Ishikawa (cell line): Measurements from ENCODE around the gene SORCS3.

Experiments
- CEBPB ChIP-seq: IDR thresholded peaks from 2 replicates; pipeline ENCODE4 v1.6.1; 2012
- CREB1 ChIP-seq: IDR thresholded peaks from 2 replicates; pipeline ENCODE4 v1.6.1; 2012; ENCODE audit warnings: low read depth
- EGR1 ChIP-seq: IDR thresholded peaks from 2 replicates; pipeline ENCODE4 v1.6.1; 2012
- EP300 ChIP-seq: IDR thresholded peaks from 2 replicates; pipeline ENCODE4 v1.6.1; 2012; ENCODE audit warnings: borderline replicate concordance
- FOXM1 ChIP-seq: IDR thresholded peaks from 2 replicates; pipeline ENCODE4 v1.6.1; 2012; ENCODE audit warnings: low read depth, borderline replicate concordance
- MAX ChIP-seq: IDR thresholded peaks from 2 replicates; pipeline ENCODE4 v1.6.1; 2012
- NFIC ChIP-seq: IDR thresholded peaks from 2 replicates; pipeline ENCODE4 v1.6.1; 2012
- RAD21 ChIP-seq: IDR thresholded peaks from 2 replicates; pipeline ENCODE4 v1.6.1; 2012; ENCODE audit warnings: low read depth
- REST ChIP-seq: IDR thresholded peaks from 2 replicates; pipeline ENCODE4 v1.6.1; 2012; ENCODE audit warnings: low read depth, mild to moderate bottlenecking
- TAF1 ChIP-seq: IDR thresholded peaks from 2 replicates; pipeline ENCODE4 v1.6.1; 2012; ENCODE audit warnings: low read depth, mild to moderate bottlenecking
- TCF12 ChIP-seq: IDR thresholded peaks from 2 replicates; pipeline ENCODE4 v1.6.1; 2012; ENCODE audit warnings: low read depth
- TEAD4 ChIP-seq: IDR thresholded peaks from 2 replicates; pipeline ENCODE4 v1.6.1; 2012
- YY1 ChIP-seq: IDR thresholded peaks from 2 replicates; pipeline ENCODE4 v1.6.1; 2012; ENCODE audit warnings: low read depth
- ZBTB7A ChIP-seq: IDR thresholded peaks from 2 replicates; pipeline ENCODE4 v1.6.1; 2012; ENCODE audit warnings: low read depth
- TF ChIP-seq, protein P1 (sequence below): IDR thresholded peaks from 2 replicates; pipeline ENCODE4 v1.6.1; 2012

Gene SORCS3

DNA sequence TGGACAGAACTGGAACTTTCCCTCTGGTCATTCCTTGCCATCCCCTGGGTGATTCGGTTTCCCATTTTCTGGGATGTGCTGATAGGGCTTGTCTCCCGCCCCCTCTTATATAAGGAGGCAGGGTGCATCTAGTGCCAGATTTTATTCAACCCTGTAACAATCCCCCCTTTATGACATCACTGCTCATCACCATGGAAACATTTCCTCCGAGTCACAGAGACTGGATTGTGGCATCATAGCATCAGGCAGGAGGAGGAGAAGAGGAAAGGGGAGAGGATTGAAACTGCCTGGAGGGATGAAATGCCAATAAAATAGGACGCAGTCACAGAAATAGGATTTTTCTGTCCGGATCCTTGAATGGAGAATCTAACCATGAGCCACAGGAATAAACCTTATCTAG, 25.0 kb downstream of the SORCS3 start:
- TF ChIP-seq NFIC (no peak), MAX (no peak), EP300 (no peak)
- TF ChIP-seq, protein P1, sequence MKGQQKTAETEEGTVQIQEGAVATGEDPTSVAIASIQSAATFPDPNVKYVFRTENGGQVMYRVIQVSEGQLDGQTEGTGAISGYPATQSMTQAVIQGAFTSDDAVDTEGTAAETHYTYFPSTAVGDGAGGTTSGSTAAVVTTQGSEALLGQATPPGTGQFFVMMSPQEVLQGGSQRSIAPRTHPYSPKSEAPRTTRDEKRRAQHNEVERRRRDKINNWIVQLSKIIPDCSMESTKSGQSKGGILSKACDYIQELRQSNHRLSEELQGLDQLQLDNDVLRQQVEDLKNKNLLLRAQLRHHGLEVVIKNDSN: no peak

DNA sequence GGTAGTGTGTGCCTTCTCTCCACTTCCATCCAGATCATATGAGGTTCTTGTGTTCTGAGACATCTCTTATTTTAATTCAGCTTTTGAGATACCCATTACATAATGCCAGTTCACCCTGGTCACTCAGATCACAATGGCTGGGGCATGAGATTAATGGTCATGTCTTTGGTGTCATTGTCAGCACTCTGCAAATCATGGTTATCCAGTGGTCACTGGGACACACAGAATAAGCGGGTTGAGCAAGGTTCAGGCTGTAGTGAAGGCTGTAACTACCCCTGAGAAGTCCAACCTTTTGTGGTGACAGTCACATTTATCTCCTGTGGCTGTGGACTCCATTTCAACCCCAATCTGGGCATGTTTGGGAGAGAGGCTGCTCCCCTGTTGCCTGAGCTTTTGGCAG, 35.8 kb downstream of the SORCS3 start:
- no peak for TF ChIP-seq CEBPB
- TF ChIP-seq MAX: no peak
- no peak for TF ChIP-seq YY1
- no peak for TF ChIP-seq EGR1
- TF ChIP-seq TCF12: no peak
- TF ChIP-seq TEAD4: no peak
- TF ChIP-seq TAF1: no peak
- TF ChIP-seq EP300: no peak
- no peak for TF ChIP-seq REST
- no peak for TF ChIP-seq FOXM1

DNA sequence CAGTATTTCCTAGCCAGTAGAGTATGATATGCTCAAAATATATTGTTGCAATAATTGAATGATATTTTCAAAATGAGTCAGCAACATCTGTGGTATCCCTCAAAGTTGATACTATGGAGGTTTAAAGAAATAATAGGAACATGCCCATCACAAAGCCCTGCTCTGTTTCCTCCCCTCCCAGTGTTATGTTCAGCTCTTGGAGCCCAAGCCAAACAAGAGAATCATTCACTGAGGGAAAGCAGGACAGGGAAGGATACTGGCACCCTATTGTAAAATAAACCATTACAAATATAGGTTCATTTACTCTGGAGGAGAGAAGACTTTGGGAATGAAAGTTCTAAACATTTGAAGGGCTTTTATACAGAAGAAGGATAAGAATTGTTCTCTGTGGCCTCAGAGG, 37.6 kb downstream of the SORCS3 start:
- TF ChIP-seq ZBTB7A (no peak), TAF1 (no peak), RAD21 (no peak), EP300 (no peak), CREB1 (no peak), MAX (no peak), TCF12 (no peak), REST (no peak), FOXM1 (no peak), YY1 (no peak), NFIC (no peak), EGR1 (no peak), TEAD4 (no peak), CEBPB (no peak)
- TF ChIP-seq, protein P1: no peak

GRCh38 chr10:104680467-104681401, 39.6 kb downstream of the SORCS3 start:
- TF ChIP-seq ZBTB7A: no peak
- no peak for TF ChIP-seq REST
- TF ChIP-seq NFIC: no peak
- no peak for TF ChIP-seq TCF12
- no peak for TF ChIP-seq EGR1
- TF ChIP-seq CREB1: no peak
